Motor neuron (in vitro differentiated cells): ENCODE results near the gene ZDHHC18. TPM values are rescaled to one million over a fixed set of nuclear protein-coding genes. Genes with fewer than 3 reads are reported as not detected.

Experiments used
- ATAC-seq, 8 experiments: fragments of 200-7000 bp; cut with Tn5 transposase; replicated peaks in 6 of 8; 2 replicates each; pipeline ENCODE4 v1.8.0; 2021; ENCODE audit warnings: mild to moderate bottlenecking in 8 of 8, moderate library complexity in 8 of 8
- H3K27ac ChIP-seq, 2 donors: fragments of 250-450 bp; sonication (Bioruptor Pico); 2 replicates each; pipeline ENCODE4 v1.9.0; 2021; ENCODE audit warnings: antibody characterized with exemption in 2 of 2, mild to moderate bottlenecking in 2 of 2, moderate library complexity in 1 of 2
- H3K4me1 ChIP-seq, 2 donors: fragments of 250-450 bp; sonication (Bioruptor Pico); replicated peaks in 1 of 2; 2 replicates each; pipeline ENCODE4 v1.6.1; 2021; ENCODE audit warnings: antibody characterized with exemption in 2 of 2, mild to moderate bottlenecking in 2 of 2, moderate library complexity in 1 of 2
- H3K4me3 ChIP-seq, 5 donors: fragments of 250-450 bp; sonication (Bioruptor Pico); 2 replicates each; pipeline ENCODE4 v1.9.0; 2021; ENCODE audit warnings: antibody characterized with exemption in 5 of 5, mild to moderate bottlenecking in 5 of 5, moderate library complexity in 4 of 5
- WGBS, 10 experiments: fragments of 450-650 bp; shearing (Covaris generic); methylation state at CpG; one replicate each; pipeline ENCODE4 v1.0.0; 2022; 5-methylcytosine and 5-hydroxymethylcytosine counted together
- in situ Hi-C, 9 experiments: fragments of 400-800 bp; cut with MboI; loops; one replicate each; pipeline ENCODE4 v1.15.0; 2021; ENCODE audit warnings: low sequenced_read_pairs in 9 of 9, low pct_unique_long_range_greater_than_20kb in 2 of 9; ENCODE audit not compliant: unreplicated experiment in 9 of 9
- total RNA-seq, 8 experiments: library from RNA; unstranded; fragments of 300-600 nt; gene quantifications; 2 replicates each; pipeline versions ENCODE4 v1.2.3 to v1.2.4, GENCODE V29; 2022

ZDHHC18 gene
- total RNA-seq, result 10 to 100 TPM in 5 of 8 experiments, 1 to 10 TPM in 3; 5.0 to 25.3 (median 13.4) TPM

- peak; percentile 89 to 97 (median 90) for ATAC-seq
- WGBS, 10 experiments, result 6 to 20% (median 12%) methylated on average over 4 to 8 of the region's 107 CpGs; no CpG with 5 or more reads in 7 of the 10 experiments
- Histone ChIP-seq H3K4me1 (peaks cover 9 to 19% of the 10 kb centered on the region in 2 donors), H3K27ac (peak within 1 kb of the TSS; percentile 47 to 75), H3K4me3 (peak within 1 kb of the TSS; percentile 69 to 86 (median 81))
- in situ Hi-C loops, result no loop called here
Measured at GRCh38 chr1:26826261-26827105, at the start of gene ZDHHC18. Gene ZDHHC18, plus strand, starts transcription at chr1:26826688. Its CDS starts 117 bp downstream, at chr1:26826805.

- 69 to 100% (median 91%) methylated on average over 1 to 10 of the region's 11 CpGs; no CpG with 5 or more reads in 2 of the 10 experiments for WGBS, 10 experiments
- Histone ChIP-seq H3K4me1 (peaks cover 8 to 10% of the 10 kb centered on the region in 2 donors), H3K27ac (no peak overlapping the region), H3K4me3 (no peak overlapping the region)
- ATAC-seq, result no peak
- in situ Hi-C loops, result no loop called here
Measured at GRCh38 chr1:26779098-26779668, 47.3 kb upstream of the ZDHHC18 start.

GRCh38 chr1:26780344-26780957 lies 46.0 kb upstream of the ZDHHC18 start:
- 86 to 100% (median 89%) methylated on average over 1 to 20 of the region's 21 CpGs; no CpG with 5 or more reads in 1 of the 10 experiments for WGBS, 10 experiments
- in situ Hi-C loops, result loop anchor here in 1 of 9 experiments (10.0 kb wide), 1 partner anchor 176 kb away; no protein-coding TSS in a partner anchor

GRCh38 chr1:26781206-26781825 lies 45.2 kb upstream of the ZDHHC18 start:
- in situ Hi-C loops, result loop anchor here in 1 of 9 experiments (10.0 kb wide), 1 partner anchor 177 kb away; no protein-coding TSS in a partner anchor
- no peak overlapping the region for H3K4me3 ChIP-seq
- H3K4me1 ChIP-seq, result peaks cover 21 to 26% of the 10 kb centered on the region in 2 donors
- no peak for ATAC-seq
- 59 to 95% (median 92%) methylated on average over 3 to 11 of the region's 11 CpGs for WGBS, 10 experiments
- H3K27ac ChIP-seq, result no peak overlapping the region

More at GRCh38 chr1:26780344-26780957, 46.0 kb upstream of the ZDHHC18 start:
- Histone ChIP-seq H3K27ac (no peak overlapping the region), H3K4me1 (peaks cover 13 to 18% of the 10 kb centered on the region in 2 donors), H3K4me3 (no peak overlapping the region)
- no peak for ATAC-seq

GRCh38 chr1:26782521-26783212 lies 43.8 kb upstream of the ZDHHC18 start:
- Histone ChIP-seq H3K27ac (no peak overlapping the region), H3K4me3 (no peak overlapping the region), H3K4me1 (peaks cover 31 to 37% of the 10 kb centered on the region in 2 donors)
- in situ Hi-C loops, result loop anchor here in 1 of 9 experiments (10.0 kb wide), 1 partner anchor 178 kb away; no protein-coding TSS in a partner anchor
- WGBS, 10 experiments, result 40 to 100% (median 88%) methylated on average over 1 to 3 of the region's 3 CpGs; no CpG with 5 or more reads in 1 of the 10 experiments
- ATAC-seq, result no peak

GRCh38 chr1:26783646-26784022 lies 42.9 kb upstream of the ZDHHC18 start:
- in situ Hi-C loops, result loop anchor here in 1 of 9 experiments (10.0 kb wide), 1 partner anchor 179 kb away; no protein-coding TSS in a partner anchor
- ATAC-seq, result no peak
- Histone ChIP-seq H3K4me3 (no peak overlapping the region), H3K4me1 (peaks cover 32 to 37% of the 10 kb centered on the region in 2 donors), H3K27ac (peak overlapping the region in 1 of 2 donors; percentile 7)
- WGBS, 10 experiments, result 40 to 100% (median 63%) methylated on average over 1 to 5 of the region's 5 CpGs; no CpG with 5 or more reads in 1 of the 10 experiments

GRCh38 chr1:26784023-26784871 lies 42.2 kb upstream of the ZDHHC18 start:
- WGBS, 10 experiments, result 86 to 100% (median 100%) methylated on average over 1 to 2 of the region's 2 CpGs; no CpG with 5 or more reads in 3 of the 10 experiments
- H3K4me1 ChIP-seq, result peaks cover 35 to 39% of the 10 kb centered on the region in 2 donors
- H3K4me3 ChIP-seq, result no peak overlapping the region
- in situ Hi-C loops, result loop anchor here in 1 of 9 experiments (10.0 kb wide), 1 partner anchor 179 kb away; no protein-coding TSS in a partner anchor
- peak overlapping the region in 1 of 2 donors; percentile 7 for H3K27ac ChIP-seq
- peak in 7 of 8 experiments; percentile 5 to 49 (median 18) for ATAC-seq

- Histone ChIP-seq H3K4me3 (no peak overlapping the region), H3K27ac (no peak overlapping the region), H3K4me1 (peaks cover 35 to 42% of the 10 kb centered on the region in 2 donors)
- in situ Hi-C loops, result loop anchor here in 1 of 9 experiments (10.0 kb wide), 1 partner anchor 180 kb away; no protein-coding TSS in a partner anchor
- no peak for ATAC-seq
- WGBS, 10 experiments, result 67 to 100% (median 100%) methylated on average over 1 of the region's 1 CpG; no CpG with 5 or more reads in 3 of the 10 experiments
Measured at GRCh38 chr1:26784886-26785285, 41.6 kb upstream of the ZDHHC18 start.

- 47 to 100% (median 96%) methylated on average over 1 to 5 of the region's 5 CpGs for WGBS, 10 experiments
- peaks cover 35 to 42% of the 10 kb centered on the region in 2 donors for H3K4me1 ChIP-seq
- no peak overlapping the region for H3K4me3 ChIP-seq
- H3K27ac ChIP-seq, result peak overlapping the region; percentile 99 to 100
- no peak for ATAC-seq
- in situ Hi-C loops, result loop anchor here in 1 of 9 experiments (10.0 kb wide), 1 partner anchor 181 kb away; no protein-coding TSS in a partner anchor
Measured at GRCh38 chr1:26785611-26786436, 40.7 kb upstream of the ZDHHC18 start.
